ENCODE measurements around the gene C6orf89.

Gene C6orf89

DNA sequence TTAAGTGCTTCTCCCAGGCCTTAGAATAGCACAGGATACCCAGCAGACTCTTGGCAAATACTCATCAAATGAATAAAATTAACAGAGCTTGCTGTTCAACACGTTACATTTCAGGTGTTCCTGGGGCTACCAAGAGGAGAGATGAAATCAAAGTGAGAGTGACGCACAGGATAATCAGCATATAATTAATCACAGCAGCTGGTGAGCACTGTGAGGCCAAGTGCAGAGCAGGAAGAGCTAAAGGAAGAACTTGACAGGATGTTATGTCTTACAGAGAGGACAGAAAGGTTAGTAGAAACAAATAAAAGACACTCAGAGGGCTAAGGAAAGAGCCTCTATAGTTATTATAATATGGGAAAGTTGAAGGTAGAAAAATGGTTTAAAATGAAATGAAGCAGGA is 19.9 kb upstream of the C6orf89 start:
- H3K36me3 ChIP-seq (replicated peaks) = peaks cover 17% of the 10 kb centered on the region
- TF ChIP-seq, protein P1, sequence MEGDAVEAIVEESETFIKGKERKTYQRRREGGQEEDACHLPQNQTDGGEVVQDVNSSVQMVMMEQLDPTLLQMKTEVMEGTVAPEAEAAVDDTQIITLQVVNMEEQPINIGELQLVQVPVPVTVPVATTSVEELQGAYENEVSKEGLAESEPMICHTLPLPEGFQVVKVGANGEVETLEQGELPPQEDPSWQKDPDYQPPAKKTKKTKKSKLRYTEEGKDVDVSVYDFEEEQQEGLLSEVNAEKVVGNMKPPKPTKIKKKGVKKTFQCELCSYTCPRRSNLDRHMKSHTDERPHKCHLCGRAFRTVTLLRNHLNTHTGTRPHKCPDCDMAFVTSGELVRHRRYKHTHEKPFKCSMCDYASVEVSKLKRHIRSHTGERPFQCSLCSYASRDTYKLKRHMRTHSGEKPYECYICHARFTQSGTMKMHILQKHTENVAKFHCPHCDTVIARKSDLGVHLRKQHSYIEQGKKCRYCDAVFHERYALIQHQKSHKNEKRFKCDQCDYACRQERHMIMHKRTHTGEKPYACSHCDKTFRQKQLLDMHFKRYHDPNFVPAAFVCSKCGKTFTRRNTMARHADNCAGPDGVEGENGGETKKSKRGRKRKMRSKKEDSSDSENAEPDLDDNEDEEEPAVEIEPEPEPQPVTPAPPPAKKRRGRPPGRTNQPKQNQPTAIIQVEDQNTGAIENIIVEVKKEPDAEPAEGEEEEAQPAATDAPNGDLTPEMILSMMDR (IDR thresholded peaks at IDR 0.05; ENCODE audit: low read depth, low read length, missing control alignments) = no peak
- H3K27ac ChIP-seq = no peak overlapping the region
- H3K27me3 ChIP-seq (replicated peaks) = no peaks in the 10 kb centered on the region
- DNase-seq = no peak
- no peak overlapping the region for H3K4me3 ChIP-seq (ENCODE audit: low read depth, low read length)
- in situ Hi-C loops (cut with HindIII; ENCODE audit: low pct_ligation_motif_present, low sequenced_read_pairs) = no loop called here

DNA sequence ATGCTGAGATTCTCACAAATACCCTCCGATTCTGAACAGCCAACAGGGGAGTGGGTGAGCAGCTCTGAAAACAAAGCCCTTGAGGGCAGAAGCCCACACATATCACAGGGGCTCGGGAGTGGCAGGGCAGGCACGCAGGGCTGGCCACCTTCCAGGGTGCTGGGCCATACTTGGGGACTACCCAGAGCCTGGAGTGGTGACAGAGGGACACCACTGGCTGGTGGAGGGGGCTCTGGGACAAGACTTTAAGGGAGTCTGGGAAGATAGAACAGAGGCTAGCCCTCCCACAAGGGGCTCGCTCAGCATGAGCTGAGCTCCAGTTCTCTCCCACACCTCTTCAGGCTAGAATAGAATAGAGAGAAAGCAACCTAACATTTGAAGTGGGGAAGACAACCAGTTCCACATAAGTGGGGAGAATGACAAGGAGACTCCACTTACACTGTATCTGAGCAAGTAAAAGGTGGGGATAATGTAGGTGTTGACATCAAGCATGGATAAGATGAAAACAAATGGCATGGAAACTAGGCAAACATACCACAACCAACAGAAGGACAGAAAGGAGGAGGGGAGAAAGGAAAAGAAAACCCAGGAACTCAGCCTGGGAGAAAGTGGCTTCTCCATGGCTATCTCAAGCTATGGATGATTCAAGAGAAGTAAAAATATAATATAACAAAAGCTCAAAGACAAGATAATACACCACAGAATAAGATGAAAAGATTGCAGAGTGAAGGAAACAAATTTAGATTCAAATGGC is 18.1 kb upstream of the C6orf89 start:
- Histone ChIP-seq H3K27ac (no peak overlapping the region), H3K4me3 (ENCODE audit: low read depth, low read length) (no peak overlapping the region), H3K27me3 (replicated peaks) (no peaks in the 10 kb centered on the region), H3K36me3 (replicated peaks) (peaks cover 17% of the 10 kb centered on the region)
- no peak for DNase-seq
- in situ Hi-C loops (cut with HindIII; ENCODE audit: low pct_ligation_motif_present, low sequenced_read_pairs) = no loop called here
- TF ChIP-seq, protein P1 (IDR thresholded peaks at IDR 0.05; ENCODE audit: low read depth, low read length, missing control alignments) = no peak

DNA sequence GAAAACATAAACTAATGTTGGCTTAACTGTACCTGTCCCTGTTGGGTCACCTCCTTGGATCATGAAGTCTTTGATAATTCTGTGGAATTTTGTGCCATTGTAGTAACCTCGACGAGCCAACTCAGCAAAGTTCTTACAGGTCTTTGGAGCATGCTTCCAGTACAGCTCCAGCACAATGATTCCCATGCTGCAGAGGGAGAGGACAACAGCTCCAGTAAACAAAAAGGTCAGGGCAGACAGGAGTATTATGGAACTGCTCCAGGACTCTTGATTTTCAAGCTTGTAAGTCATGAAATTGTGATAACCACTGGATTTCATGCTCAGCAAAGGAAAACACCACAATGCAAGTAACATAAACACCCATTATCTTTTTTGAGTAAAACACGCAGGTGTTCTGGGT is 14.1 kb upstream of the C6orf89 start:
- Histone ChIP-seq H3K4me3 (ENCODE audit: low read depth, low read length) (no peak overlapping the region), H3K36me3 (replicated peaks) (peaks cover 6% of the 10 kb centered on the region), H3K27me3 (replicated peaks) (no peaks in the 10 kb centered on the region), H3K27ac (no peak overlapping the region)
- no peak for DNase-seq
- in situ Hi-C loops (cut with HindIII; ENCODE audit: low pct_ligation_motif_present, low sequenced_read_pairs) = no loop called here
- TF ChIP-seq, protein P1 (IDR thresholded peaks at IDR 0.05; ENCODE audit: low read depth, low read length, missing control alignments) = no peak

DNA sequence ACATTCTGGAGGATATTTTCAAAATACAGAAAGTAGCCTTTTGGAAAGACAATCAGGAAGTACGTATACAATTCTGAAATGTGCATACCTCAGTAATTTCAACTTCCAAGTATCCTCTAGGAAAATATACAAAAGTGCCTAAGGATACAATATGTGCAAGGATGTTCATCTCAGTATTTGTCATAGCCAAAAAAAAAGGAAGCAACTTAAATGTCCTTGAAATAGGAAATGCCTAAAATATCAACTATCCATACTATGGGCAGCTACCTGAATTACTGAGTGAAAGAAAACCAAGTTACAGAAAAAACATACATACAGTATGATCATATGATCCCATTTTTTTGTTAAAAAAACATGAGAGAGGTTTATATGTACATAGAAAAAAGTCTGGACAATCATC is 12.6 kb upstream of the C6orf89 start:
- Histone ChIP-seq H3K27me3 (replicated peaks) (no peaks in the 10 kb centered on the region), H3K36me3 (replicated peaks) (peaks cover 6% of the 10 kb centered on the region), H3K27ac (no peak overlapping the region), H3K4me3 (ENCODE audit: low read depth, low read length) (no peak overlapping the region)
- DNase-seq = no peak
- in situ Hi-C loops (cut with HindIII; ENCODE audit: low pct_ligation_motif_present, low sequenced_read_pairs) = no loop called here
- TF ChIP-seq, protein P1 (IDR thresholded peaks at IDR 0.05; ENCODE audit: low read depth, low read length, missing control alignments) = no peak

DNA sequence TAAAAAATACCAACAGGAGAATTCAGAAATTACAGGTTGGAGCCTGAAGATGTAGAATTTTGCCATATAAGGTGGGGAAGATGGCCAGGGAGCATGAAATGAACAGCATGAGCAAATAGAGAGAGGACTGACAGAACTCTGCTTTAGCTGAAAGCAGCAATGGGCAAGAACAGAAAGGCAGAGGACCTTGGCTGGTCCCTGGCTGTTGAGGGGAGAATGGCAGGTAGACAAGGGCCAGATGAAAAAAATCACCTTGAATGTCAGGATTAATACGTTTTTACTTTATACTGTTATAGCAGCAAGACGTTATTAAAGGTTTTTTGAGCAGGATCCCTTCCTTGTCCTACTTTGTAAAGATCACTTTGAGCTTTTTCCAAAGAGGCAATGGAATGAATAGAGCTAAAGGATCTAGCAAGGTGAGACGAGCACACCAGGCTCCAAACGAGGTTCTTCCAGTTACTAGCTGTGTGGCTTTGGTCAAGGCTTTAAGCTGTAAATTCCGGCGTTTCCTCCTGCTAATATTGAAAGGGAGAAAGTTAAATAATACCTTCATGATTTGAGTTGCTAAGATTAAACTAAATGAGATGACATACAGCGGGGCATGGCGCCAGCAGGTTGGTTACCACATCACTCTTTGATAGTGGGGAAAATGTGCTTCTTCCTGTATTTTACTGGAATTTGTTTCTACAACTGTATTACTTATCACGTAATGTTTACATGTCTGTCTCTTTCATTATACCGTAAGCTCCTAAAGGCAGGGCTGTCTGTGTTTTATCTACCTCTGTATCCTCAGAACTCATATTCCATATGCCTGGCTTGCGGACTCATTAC is 11.9 kb upstream of the C6orf89 start:
- in situ Hi-C loops (cut with HindIII; ENCODE audit: low pct_ligation_motif_present, low sequenced_read_pairs) = no loop called here
- no peak for DNase-seq
- TF ChIP-seq, protein P1 (IDR thresholded peaks at IDR 0.05; ENCODE audit: low read depth, low read length, missing control alignments) = peak; percentile 49
- peak overlapping the region; percentile 96 for H3K4me3 ChIP-seq (ENCODE audit: low read depth, low read length)
- H3K36me3 ChIP-seq (replicated peaks) = peaks cover 6% of the 10 kb centered on the region
- H3K27ac ChIP-seq = peak overlapping the region; percentile 99
- no peaks in the 10 kb centered on the region for H3K27me3 ChIP-seq (replicated peaks)

Data from brain microvascular endothelial cell (primary cell).